NCI-H128 (cell line): ENCODE results near the gene FRMD7.
A peak's percentile ranks its signal among the peaks of the same experiment; 100 is the strongest.
"Not testable (repeated sequence)": the region's sequence is repeated elsewhere in the genome, so short reads cannot be mapped to it uniquely, and the experiment has no call there.

ENCODE experiments used
- DNase-seq: peaks from one replicate; lab custom pipeline; 2025; ENCODE audit not compliant: unreplicated experiment; lab: John Stamatoyannopoulos, UW

The FRMD7 gene, protein sequence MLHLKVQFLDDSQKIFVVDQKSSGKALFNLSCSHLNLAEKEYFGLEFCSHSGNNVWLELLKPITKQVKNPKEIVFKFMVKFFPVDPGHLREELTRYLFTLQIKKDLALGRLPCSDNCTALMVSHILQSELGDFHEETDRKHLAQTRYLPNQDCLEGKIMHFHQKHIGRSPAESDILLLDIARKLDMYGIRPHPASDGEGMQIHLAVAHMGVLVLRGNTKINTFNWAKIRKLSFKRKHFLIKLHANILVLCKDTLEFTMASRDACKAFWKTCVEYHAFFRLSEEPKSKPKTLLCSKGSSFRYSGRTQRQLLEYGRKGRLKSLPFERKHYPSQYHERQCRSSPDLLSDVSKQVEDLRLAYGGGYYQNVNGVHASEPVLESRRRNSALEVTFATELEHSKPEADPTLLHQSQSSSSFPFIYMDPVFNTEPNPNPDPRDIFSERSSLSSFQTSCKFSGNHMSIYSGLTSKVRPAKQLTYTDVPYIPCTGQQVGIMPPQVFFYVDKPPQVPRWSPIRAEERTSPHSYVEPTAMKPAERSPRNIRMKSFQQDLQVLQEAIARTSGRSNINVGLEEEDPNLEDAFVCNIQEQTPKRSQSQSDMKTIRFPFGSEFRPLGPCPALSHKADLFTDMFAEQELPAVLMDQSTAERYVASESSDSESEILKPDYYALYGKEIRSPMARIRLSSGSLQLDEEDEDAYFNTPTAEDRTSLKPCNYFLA

GRCh38 chrX:132127743-132128142, at the start of gene FRMD7:
Gene FRMD7, minus strand, starts transcription at chrX:132128020. Its CDS starts 176 bp downstream, at chrX:132127844.
- no peak for DNase-seq

DNA sequence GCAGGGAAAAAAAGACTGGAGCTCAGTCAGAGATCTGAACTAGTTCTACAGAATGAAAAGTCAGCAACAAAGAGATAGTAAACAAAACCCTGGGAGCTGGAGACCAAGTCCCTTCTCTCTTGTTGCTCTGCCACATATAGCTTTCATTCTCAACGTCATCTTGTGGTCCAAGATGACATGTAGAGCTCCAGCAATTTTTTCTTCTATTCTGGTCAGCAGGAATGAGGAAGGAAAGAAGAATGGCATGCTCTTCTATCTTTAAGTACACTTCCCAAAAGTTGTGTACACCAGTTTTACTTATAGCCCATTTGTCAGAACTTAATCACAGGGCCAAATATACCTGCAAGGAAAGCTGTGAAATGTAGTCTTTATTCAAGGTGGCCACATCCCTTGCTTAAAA, 45.8 kb upstream of the FRMD7 start:
- no peak for DNase-seq

DNA sequence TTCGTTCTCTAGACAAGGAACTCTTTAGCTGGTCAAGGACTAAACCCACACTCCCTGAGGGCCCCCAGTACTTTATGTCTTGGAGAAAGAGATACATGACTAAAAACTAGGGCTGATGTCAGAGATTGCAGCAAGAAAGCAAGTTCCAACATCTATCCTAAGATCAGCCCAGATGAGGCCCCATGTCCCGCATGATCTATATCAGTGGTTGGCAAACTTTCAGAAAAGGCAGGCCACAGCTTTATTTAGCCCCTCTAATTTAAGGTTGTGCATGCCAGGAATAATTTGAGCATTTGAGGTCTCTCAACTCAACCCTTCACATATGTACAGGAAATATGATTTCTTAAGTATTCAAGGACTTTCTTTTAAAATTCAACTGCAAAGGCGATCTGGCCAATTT, 44.1 kb upstream of the FRMD7 start:
- DNase-seq = no peak

GRCh38 chrX:132171478-132171877, 43.7 kb upstream of the FRMD7 start:
- no peak for DNase-seq

DNA sequence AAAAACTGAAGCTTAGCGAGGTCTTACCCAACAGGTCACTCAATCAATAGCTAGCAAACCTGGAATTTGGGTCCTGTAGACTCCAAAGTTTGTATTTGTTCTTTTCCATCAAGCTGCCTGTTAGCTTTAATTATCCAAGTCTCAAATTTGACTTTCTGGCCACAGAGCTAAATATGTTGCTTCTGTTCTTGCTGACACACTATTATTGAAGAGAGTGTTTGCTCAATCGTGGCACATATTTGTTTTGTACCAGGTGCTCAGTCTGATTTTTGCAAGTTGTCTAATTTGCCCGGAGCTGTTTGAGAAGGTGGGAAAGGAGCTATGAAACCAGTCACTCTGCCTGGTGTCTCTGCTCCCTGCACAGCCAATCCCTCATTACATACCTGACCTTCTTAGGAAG, 41.7 kb upstream of the FRMD7 start:
- DNase-seq = no peak

GRCh38 chrX:132165651-132166050, 37.8 kb upstream of the FRMD7 start:
- no peak for DNase-seq

DNA sequence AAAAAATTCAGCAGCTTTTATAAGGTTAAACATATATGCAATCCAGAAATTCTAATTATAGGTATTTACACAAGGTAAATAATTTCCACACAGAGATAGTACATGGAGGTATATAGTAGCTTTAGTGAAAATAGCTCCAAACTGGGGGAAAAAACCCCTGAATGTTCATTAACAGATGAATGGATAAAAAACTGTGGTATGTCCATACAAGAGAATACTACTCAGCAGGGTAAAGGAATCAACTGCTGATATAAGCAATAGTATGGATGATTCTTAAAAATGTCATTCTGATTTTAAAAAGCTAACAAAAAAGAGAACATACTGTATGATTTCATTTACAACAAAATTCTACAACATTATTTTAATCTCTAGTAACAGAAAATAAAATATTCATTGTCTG, 37.2 kb upstream of the FRMD7 start:
- DNase-seq = no peak

DNA sequence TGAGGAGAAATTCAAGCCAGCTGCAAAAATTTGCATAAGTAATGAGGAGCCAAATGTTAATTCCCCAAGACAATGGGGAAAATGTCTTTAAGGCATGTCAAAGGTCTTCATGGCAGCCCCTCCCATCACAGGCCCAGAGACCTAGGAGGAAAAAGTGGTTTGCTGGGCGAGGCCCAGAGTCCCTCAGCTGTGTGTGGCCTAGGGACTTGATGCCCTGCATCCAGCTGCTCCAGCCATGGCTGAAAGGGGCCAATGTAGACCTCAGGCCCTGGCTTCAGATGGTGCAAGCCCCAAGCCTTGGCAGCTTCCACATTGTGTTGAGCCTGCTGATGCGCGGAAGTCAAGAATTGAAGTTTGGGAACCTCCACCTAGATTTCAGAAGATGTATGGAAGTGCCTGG, 35.3 kb upstream of the FRMD7 start:
- DNase-seq = not testable (repeated sequence)

- no peak for DNase-seq
Observed at GRCh38 chrX:132153166-132153565, 25.3 kb upstream of the FRMD7 start.

DNA sequence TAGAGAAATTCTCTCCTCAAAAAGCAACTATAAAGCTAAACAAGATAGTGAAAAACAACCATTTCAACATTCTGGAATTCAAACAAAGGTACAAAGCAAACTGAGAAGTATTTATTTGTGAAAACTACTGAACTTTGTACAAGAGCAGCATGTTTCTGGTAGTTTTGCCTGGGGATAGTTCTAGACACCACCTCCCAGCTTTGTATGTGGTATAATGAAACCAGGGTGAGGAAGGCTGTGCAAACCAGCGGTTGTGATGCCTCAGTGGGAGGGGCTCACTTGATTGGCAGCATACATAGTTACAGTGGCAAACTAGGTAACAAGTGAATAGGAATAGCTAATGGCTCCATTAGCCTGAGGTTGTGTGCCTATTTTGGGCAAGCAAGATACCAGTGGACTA, 18.6 kb upstream of the FRMD7 start:
- no peak for DNase-seq

DNA sequence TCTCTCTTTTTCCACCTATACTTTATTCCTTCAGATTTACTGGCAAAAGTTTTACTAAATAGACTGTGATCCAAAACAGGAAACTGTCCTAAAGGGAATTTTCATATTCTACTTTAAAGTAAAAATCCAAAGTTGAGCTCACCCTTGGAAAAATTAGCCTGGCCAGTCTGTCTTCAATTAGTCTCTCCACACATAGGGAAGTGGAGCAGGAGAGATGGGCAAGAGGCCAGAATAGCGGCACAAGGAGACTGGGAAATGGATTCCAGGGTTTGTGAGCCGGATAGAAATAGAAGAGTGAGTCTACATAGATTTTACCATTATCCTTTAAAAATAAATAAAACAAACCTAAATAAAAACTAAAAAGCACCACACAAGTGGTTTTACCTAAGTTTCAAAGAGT, 16.2 kb upstream of the FRMD7 start:
- DNase-seq = no peak

DNA sequence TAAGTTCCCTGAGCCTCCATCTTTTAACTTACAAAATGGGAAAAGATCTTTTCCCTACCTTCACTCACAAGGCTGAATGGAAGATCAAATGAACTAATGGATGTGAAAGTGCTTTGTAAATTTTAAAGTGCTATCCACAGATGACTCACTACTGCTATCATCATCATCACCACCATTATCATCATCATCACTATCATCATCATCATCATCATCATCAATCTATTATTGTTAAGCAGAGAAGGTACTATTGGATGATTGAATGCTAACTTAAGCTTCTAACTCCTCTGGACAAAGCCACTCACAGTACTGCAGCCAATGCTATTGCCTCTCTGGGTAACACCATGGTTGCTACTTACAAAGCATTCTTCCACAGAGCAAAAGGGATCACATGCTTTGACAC, 1.9 kb downstream of the FRMD7 start:
- no peak for DNase-seq

GRCh38 chrX:132120913-132121312, 6.9 kb downstream of the FRMD7 start:
- DNase-seq = no peak

- no peak for DNase-seq
Observed at GRCh38 chrX:132119821-132120515, 7.9 kb downstream of the FRMD7 start.

GRCh38 chrX:132119283-132119682, 8.5 kb downstream of the FRMD7 start:
- no peak for DNase-seq

GRCh38 chrX:132118358-132118757, 9.5 kb downstream of the FRMD7 start:
- no peak for DNase-seq

DNA sequence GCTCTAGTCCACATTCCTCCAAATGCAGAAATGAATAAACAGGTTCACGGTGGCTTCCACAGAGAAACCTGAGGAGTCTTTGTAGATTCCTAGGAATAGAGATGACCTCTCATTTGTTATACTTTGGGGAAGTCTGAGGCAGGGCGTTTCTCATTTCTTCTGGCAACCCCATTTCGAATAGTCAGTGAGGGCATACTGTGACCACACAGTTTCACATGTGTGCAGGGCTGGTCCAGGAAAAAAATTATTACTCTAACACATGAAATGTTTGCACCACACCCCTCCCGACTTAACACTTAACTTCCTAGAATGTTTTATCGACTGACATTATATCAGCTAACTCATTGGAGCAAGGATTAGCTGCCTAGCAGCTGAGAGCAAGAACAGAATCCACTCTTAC, 12.0 kb downstream of the FRMD7 start:
- DNase-seq = no peak

DNA sequence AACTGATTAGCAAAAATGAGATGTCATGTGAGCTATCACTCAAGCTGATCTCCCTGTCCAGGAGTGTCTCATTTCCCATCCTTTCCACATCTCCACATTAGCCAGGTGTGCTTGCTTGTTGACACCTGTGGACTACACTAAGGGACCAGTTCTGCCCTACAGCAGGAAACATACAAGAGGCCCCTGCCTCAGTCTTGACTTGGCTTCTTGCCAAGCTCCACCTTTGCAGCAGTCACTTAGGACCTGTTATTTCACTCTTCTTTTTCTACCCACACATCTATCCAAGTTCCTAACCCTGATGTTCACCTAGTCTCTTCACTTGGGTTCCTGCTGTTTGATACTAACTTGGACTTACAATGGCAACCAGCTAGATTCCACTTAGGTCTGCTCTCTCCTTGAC, 13.2 kb downstream of the FRMD7 start:
- peak; percentile 2 for DNase-seq

DNA sequence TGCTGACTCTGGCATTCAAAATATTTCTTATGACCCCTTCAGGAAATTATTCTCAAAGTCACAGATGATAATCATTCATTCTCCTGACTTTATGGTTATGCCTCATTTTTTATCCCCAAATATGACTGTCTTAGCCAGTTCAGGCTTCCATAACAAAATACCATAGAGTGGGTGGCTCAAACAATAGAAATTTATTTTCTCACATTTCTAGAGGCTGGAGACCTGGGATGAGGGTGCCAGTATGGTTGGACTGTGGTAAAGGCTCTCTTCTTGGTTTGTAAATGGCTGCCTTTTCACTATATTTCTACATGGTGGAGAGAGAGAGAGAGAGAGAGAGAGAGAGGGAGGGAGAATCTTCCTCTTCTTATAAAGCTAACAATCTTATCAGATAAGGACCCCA, 20.5 kb downstream of the FRMD7 start:
- DNase-seq = no peak

DNA sequence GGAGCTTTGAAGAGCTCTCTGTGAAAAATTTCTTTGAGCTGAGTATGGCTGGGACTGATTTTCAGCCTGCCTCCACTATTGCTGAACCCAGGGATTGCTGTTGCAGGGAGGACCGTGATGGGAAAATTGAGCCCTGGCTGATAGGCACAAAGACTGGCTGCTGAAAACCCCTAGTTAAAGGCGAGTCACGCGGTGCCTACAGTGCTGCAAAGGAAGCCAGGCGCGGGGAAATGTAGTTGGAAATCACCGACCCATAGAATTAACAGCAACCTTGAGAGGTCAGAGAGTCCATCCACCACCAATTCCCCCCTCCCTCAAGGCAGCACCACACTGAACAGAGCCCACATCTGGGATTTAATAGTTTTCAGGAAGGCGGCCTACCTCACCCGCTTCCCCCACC, 26.0 kb downstream of the FRMD7 start:
- DNase-seq = no peak

DNA sequence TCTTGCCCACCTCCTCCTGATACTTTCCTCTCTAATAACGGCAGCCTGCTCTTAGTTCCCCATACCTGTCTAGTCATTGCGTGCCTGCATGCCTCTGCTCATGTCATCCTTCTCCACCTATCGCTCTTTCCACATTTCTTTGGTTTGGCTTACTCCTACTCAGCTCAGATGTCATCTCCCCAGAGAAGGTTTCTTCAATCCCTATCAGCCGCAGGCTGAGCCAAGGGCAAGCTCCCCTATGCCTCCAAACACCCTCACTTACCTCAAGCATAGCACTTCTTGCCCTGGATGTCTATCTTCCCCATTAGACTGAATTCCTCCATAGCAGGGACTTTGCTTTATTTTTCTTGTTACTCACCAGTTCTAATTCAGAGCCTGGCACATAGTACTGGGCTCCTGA, 26.6 kb downstream of the FRMD7 start:
- no peak for DNase-seq

DNA sequence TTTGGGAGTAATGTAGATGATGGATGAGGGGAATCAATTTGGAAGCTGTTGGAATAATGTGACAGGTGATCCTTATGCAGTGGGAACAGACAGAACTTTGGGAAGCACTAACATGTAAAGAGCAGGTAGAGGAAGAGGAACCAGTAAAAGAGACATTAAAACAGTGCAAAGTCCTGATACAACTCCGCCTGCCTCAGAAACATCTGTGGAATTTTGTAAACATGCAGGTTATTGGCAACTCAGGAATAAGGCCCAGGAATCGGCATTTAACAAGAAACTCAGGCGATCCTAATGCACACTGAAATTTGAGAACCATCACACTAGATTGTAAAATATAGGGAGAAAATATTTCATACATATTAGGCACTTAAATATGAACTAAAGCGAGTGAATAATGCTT, 29.1 kb downstream of the FRMD7 start:
- DNase-seq = not testable (repeated sequence)
